GM19239 (cell line): ENCODE measurements around the gene SMARCE1.
A peak's percentile ranks its signal among the peaks of the same experiment; 100 is the strongest.

Experiments used
- DNase-seq: peaks from one replicate; pipeline ENCODE4 v3.0.0; 2011; ENCODE audit warnings: low spot score; ENCODE audit not compliant: insufficient read length
- FAIRE-seq: peaks from 2 replicates; lab custom pipeline; 2011; peaks lifted over from hg19 to GRCh38; lab: Jason Lieb, UNC

The SMARCE1 gene

DNA sequence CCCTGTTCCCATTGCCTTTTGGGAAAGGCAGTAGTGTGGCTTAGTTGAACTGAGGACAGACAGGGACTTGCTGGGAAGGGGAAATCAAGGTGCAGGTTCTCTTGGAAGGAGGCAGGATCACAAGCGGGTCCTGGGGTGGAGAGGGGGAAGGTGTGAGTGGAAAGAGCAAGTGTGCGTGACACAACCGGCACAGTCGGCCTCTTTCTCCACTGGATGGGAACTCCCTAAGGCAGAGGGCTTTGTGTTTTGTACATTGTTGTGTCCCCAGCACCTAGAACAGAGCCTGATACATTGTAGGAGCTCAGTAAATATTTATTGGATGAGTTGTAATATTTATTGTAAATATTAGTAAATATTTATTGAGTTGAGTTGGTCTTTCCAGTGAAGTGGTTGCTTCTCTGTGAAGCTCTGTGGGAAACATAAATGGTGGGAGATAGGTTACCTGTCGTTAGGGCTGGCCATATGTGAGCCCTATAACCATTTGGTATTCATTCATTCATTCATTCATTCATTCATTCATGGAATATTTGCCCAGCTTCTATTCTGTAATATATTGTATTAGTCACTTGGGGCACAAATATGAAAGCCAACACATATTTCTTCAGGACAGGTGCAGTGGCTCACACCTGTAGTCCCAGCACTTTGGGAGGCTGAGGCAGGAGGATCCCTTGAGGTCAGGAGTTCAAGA is 34.0 kb downstream of the SMARCE1 start:
- no peak for DNase-seq
- no peak for FAIRE-seq

GRCh38 chr17:40612599-40613244 is 34.9 kb downstream of the SMARCE1 start:
- FAIRE-seq (no peak), DNase-seq (no peak)

GRCh38 chr17:40611840-40612474 is 35.7 kb downstream of the SMARCE1 start:
- no peak for FAIRE-seq
- no peak for DNase-seq

DNA sequence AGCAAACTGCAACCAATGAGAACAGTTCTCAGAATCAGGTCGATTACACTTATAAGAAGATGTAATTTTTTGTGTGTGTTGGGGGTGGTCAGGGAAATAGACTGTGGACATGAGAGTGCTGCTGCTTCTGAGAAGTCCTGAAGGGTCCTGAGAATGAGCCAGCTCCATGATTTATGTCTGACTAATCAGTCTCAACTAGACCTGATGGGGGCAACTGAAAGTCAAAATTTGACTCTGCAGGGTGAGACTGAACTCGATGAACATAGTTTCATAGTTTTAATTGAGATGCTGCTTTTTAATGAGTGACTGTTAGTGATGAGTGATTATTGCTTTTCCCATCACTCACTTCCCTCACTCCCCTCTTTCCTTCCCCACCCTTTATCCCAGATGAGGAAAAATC is 37.3 kb downstream of the SMARCE1 start:
- DNase-seq (no peak), FAIRE-seq (no peak)

- FAIRE-seq = no peak
- DNase-seq = no peak
These were observed 39.5 kb downstream of the SMARCE1 start for GRCh38 chr17:40608061-40608581.

DNA sequence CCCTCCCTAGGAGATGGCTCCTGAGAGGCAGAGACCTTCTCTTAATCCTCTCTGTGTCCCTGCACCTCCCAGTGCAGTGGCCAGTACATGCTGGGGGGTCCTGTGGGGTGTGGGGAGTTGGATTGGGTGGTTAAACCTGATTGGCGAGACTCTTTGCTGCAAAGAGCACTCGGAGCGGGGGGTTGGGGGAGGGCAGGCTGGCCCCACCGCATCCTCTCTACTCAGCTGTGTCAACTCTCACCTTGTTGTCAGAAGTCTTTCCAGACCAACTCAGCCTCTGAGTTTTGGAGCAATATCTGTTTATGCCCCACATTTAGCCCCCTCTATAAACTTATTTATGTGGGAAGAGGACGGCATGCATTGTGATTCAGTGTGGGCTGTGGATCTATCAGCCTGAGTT is 40.0 kb downstream of the SMARCE1 start:
- no peak for FAIRE-seq
- DNase-seq = no peak

DNA sequence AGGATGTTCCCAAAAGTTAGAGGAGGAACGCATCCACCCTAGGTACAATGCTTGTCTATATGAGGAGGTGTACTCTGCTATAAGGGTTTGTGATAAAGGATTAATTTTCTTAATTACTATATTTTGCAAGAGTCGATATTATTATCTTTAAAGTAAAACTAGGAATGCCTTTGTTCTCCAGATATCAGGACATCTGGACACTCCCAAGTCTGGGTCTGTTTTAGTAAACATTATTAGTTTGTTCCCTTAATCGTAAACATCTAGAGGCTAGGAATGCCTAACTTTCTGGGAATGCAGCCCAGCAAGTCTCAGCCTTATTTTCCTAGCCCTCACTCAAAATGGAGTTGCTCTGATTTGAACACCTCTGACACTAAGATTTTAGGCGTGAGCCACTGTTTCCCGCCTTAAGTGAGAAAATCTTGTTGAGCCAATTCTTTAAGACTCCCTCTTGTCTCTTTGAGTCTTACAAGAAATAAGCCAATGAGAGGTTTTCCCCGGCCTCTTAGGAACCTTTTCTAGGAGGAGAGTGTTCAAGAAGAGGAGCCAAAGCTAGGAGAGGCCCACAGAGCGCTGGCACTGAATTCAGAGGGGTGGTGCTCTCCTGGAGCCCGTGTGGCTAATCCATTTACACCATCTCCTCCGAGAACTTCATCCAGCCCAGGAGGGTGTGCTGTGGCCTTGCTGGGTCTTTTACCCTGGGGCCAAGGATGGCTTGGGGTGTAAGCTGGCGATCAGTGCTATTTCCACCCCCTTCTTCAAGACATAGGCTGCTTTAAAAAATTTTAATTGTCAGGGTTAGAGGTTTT is 40.9 kb downstream of the SMARCE1 start:
- DNase-seq = no peak
- no peak for FAIRE-seq

DNA sequence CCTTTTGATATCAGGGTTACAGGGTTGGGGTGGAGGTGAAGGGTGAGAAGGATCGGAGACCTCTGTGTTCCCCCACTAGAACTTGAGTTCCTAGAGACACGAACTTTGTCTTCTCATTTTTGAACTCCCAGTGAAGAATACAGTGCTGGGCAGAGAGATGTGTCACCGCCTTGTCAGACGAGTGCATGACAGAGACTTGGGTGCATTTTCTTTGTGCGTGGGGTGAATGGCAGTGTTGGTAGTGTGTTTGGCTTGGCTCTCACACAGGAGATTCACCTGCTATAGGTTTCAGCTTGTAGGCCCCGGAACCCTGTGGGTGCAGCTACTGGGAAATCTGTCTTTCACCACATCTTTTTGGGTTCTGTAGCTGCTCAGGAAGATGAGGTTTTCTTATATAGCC is 42.3 kb downstream of the SMARCE1 start:
- FAIRE-seq = no peak
- DNase-seq = no peak

- FAIRE-seq (no peak), DNase-seq (no peak)
These were observed 43.1 kb downstream of the SMARCE1 start for GRCh38 chr17:40604327-40605080.

DNA sequence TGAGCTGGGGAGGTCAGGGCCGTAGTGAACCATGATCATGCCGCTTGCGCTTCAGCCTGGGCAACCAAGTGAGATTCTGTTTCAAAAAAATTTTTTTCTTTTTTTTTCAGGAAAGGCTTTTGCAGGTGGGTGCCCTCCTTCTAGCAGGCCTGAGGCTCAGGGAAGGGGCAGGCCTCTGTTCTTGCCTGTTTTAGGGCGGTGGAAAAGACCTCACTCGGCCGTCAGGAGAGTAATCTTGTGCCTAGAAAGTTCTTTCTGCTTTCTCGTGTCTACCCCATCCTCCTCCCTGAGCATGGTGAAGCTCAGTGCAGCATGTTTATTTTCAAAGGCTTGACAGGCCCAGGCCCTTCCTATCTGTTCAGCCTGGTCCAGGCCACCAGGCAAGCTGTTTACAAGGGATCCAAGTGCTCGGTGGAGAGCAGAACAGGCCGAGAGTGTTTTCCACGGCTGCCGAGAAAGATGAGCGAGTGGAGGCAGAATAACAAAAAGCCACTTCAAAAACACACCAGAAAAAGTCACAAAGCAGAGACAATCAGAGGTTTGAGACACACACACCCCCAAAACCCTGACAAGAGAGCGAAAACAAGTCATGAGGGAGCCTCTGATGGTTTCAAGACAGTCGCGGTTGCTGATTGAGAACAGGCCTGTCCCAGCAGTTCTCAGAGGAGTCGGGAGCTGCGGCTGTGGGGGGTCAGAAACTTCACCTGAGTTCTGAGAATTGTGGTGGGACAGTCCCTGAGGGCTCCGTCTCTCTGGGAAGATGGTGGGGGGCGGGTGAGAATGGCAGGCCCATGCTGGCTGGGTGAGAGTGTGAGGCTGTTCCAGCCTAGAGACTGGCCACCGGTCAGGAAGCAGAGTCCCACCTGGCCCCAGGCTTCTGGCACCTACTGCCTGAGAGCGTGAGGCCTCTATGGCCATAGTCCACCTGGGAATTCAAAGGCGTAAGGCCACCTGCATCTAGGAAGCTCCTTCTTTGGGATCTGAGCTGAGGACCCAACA is 44.9 kb downstream of the SMARCE1 start:
- peak; percentile 88 for FAIRE-seq
- no peak for DNase-seq

DNA sequence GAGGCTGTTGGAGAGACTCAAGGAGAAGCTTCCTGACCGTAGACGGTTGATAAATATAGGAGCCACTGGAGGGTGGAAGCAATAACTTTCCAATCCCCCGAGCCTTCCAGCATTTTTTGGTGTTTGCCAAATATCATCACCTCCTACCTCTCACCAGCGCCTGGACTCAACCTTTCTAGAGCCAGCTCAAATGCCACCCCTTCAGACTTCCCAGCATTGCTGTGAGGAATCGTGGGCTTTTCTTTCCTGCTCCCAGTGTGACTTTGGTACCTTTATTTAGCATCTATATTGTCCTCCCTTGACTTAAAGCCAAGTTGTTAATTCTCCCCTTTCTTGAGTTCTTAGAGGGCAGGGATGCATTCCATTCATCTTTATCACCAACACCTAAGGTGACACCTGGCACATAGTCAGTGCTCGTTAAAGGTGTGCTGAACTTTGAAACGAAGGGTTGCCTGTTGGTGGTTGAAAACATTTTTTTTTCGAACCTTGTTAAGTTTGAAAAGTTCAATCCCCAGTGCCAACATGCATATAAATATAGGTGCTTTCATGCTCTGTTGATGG is 47.1 kb downstream of the SMARCE1 start:
- no peak for FAIRE-seq

GRCh38 chr17:40599468-40599763 is 48.2 kb downstream of the SMARCE1 start:
- no peak for FAIRE-seq
- no peak for DNase-seq

More for the DNA sequence above, 47.1 kb downstream of the SMARCE1 start:
- no peak for DNase-seq

DNA sequence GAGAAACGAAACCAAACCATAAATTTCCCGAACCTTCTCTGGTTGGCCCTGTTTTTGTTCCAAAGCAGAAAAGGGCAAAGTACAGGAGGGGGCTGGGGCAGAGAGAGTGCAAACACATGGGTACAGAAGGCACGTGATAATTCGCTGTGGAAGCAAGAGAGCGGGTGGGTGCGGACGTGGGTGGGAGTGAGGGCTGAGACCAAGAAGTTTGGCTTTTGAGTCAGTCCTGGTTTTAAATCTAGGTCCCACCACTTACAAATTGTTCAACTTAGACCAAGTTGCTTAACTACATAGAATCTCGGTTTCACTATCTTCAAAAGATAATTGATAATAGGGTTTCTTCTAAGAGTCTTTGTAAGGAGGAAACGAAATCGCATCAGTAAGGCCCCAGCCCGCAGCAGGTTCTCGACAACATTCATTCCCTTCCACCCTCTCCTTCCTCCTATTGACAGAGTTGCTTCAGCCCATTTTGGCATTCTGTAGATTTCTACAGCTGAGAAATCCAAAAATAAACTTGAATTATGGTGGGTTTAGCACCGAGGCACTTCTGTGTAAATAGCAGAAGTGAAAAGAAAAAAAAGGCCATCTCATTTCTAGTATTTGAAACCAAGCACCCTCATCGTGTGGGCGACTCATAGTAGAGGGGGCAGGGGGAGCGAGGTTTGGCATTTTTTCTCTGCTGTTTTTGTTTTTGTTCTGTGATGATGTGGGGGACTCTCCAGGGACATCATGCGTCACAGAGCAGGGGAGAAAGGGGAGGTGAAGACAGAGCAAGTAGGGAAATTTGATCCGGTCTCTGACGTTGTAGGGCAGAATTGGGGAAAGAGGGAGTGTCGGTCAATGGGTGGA is 48.8 kb downstream of the SMARCE1 start:
- DNase-seq = no peak
- peak; percentile 98 for FAIRE-seq

GRCh38 chr17:40598301-40598618 is 49.4 kb downstream of the SMARCE1 start:
- DNase-seq (no peak), FAIRE-seq (no peak)

DNA sequence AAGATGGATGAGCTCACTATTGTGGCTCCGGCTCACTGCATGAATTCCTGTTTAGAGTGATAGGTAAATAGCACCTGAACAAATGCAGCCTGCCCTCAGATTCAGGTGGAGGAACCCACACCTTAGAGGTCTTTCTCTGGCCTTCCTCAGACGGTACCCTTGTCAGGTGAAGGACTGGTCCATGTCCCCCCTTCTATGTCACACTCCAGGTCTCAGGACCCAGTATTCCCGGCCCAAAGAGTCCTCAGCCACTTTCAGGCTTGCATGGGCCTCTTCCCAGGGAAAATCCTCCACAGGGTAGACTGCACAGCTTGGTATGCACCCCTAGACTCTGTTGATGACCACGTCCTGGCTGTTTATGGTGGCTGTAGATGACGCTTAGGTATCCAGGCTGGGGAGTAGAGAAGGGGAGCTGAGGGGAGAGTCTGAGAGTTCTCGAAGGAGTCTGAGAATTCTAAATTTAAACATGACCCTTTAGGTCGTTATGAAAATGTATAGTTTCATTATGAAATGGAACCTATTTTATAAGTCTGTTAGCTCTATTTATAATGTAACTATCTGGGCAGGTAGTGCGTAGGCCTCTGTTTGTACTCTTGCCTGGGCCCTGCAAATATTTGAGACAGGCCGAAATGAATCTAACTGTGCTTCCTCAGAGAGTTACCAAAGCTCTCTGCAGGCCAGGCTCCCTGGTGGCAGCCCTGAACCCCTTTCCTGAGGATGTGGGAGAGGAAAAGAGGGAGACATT is 49.9 kb downstream of the SMARCE1 start:
- FAIRE-seq (peak; percentile 69), DNase-seq (no peak)

DNA sequence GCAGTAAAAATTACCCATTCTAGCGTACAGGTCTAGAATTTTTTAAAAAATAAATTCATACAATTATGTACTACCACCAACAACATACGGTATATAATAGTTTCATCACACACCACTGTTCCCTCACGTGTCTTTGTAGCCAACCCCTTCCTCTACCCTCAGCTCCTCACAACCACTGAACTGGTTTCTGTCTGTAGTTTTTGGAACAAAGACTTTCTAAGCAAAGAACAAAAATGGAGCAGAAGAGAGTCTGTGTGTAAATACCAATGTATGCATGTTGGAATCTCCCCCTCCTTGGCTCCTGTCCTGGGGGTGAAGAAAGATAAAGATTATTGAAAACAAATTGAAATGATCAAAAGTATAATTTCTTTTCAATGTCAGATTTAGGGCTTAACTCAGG is 50.5 kb downstream of the SMARCE1 start:
- FAIRE-seq (no peak), DNase-seq (no peak)

- peak; percentile 80 for FAIRE-seq
- DNase-seq = no peak
These were observed 51.2 kb downstream of the SMARCE1 start for GRCh38 chr17:40596261-40596919.
